ENCODE results near the gene RIPOR3. TPM values are rescaled to one million over a fixed set of nuclear protein-coding genes. Genes with fewer than 3 reads are reported as not detected.
"Not testable (repeated sequence)": the region's sequence is repeated elsewhere in the genome, so short reads cannot be mapped to it uniquely, and the experiment has no call there.

RIPOR3 gene
- total RNA-seq, 1 experiment from 2014 or later: 0.12 TPM

- DNase-seq (ENCODE audit: extremely low read depth, low read depth): not testable (repeated sequence)
Measured at GRCh38 chr20:50539798-50540197, 151.5 kb downstream of the RIPOR3 start.

- DNase-seq (ENCODE audit: extremely low read depth, low read depth): no peak
Measured at GRCh38 chr20:50538276-50538675, 153.1 kb downstream of the RIPOR3 start.

GRCh38 chr20:50537546-50538201, 153.7 kb downstream of the RIPOR3 start:
- DNase-seq (ENCODE audit: extremely low read depth, low read depth): no peak

GRCh38 chr20:50536333-50536732, 155.0 kb downstream of the RIPOR3 start:
- no peak for DNase-seq (ENCODE audit: extremely low read depth, low read depth)

Small RNA genes within 50 kb of the gene (small RNA-seq; reads per million reads assigned to genes)
- gene MIR1302-5 (0 reads per million in 2 experiments), gene MIR645 (0 reads per million in 2 experiments), gene RF00019 (0 reads per million in 2 experiments)

Other genes with a start within 250 kb of the RIPOR3 start
- 24.6 and 26.5 TPM in 2 replicates for gene PTPN1, start 181.2 kb downstream of the RIPOR3 start, total RNA-seq (2014; rRNA removed; shearing (Covaris generic))
- 6.1 and 6.8 TPM in 2 replicates for gene PARD6B, start 40.0 kb upstream of the RIPOR3 start, total RNA-seq (2014; rRNA removed; shearing (Covaris generic))
- gene BCAS4, start 103.5 kb upstream of the RIPOR3 start, total RNA-seq (2014; rRNA removed; shearing (Covaris generic)): 9.5 and 12.4 TPM in 2 replicates
- 28.1 and 32.6 TPM in 2 replicates for gene ADNP, start 239.9 kb upstream of the RIPOR3 start, total RNA-seq (2014; rRNA removed; shearing (Covaris generic))

All from NCI-H460 (cell line).